Stimulated activated CD8-positive, alpha-beta memory T cell treated with anti-CD3 and anti-CD28 coated beads, Interleukin-4, amount 100 ng/mL, for 48 hours (primary cell): ENCODE measurements around the gene ZNF507.
A peak's percentile ranks its signal among the peaks of the same experiment; 100 is the strongest.

Experiments used
- DNase-seq: peaks from one replicate; pipeline ENCODE4 v3.0.0-alpha.2; 2020

Gene ZNF507

DNA sequence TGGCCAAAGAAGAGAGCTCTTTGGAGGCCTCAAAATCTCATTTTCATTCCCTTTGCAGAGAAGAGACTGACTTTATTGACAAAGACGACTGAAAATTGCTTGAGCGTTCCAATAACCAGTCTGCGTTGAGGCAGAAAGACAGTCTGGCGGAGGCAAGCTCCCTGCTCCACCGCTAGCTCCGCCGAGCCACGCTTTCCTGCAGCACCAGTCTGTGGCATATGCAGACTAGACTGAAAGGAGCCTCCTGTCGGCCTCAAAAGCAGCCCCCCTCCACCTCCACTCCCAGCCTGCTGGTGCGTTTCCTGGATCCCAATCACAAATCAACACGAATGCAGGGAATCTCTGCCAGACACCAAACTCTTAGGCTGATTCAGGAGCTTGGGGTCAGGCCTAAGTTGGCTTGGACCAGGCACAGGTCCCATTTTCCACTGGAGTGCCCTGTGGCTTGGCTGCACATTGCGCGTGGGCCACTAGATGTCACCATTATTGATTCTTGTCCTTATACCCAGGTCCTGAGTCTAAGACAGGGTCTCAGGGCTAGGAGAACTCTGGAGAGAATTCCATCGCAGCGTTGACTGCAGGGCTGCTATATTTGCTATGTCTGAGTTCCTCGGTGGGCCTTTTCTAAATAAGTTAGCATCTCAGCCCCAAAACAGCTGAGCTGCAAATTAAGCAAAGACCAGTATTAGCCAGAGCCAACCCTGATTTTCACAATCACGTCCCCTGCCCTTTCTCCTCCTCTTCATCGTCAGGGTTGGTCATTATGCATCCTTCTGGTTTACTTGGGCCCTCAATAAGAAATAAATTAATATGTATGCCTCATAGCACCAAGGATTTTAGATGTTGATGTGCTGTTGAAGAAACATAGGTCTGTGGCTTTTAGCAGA, 5.2 kb upstream of the ZNF507 start:
- peak; percentile 68 for DNase-seq

GRCh38 chr19:32342695-32343094, 2.7 kb upstream of the ZNF507 start:
- no peak for DNase-seq

GRCh38 chr19:32343550-32344262, 1.7 kb upstream of the ZNF507 start:
- DNase-seq = no peak

GRCh38 chr19:32346901-32347300, 1.5 kb downstream of the ZNF507 start:
- no peak for DNase-seq

- DNase-seq = no peak
Observed at GRCh38 chr19:32347573-32347972, 2.2 kb downstream of the ZNF507 start.

DNA sequence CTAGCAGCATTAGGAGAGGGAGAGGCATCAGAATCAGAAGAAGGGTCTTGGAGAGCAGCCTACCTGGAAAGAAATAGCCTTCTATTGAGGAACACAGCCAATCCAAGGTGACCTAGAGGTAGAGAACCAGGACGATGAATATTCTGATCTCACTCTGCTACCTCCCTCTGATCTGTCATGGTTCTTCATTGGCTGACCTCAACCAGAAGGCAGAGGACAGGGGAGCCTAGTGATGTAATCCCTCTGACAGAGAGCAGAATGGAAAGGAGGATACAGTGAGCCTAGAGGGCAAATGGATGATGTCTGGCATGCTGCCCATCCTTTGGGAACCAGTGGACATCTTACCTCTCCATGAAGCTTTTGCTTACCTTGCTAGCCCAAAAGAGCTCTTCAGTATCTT, 3.6 kb downstream of the ZNF507 start:
- no peak for DNase-seq

DNA sequence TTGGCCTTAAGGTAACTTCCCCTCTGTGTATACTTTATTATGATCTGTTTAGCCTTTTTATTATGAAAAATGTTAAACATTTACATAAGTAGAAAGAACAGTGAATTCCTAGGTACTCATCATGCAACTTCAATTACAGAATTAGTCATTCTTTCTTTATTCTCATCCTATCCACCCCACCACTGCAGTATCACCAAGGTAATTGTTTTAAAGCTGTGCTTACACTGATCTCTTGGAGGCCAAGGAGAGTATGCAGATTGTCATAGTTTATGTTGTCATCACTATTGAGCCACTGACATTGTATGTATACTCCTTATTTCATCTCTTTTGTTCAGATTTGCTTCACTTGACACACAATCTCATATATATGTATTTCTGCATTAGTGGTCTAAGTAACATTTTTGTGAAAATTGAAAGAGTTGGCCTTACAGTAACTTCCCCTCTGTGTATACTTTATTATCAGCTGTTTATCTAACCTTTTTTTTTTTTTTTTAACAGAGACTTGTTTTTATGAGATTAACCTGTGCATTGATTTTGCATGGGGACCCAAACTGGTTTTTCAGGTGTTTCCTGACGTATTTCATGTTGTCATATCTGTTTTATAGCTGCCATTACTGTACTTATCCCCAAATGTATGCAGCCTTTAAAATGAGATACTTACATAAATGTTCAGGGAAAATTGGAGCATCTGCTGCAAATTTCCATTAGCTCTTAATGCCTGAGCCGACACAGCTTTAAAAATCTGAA, 4.5 kb downstream of the ZNF507 start:
- no peak for DNase-seq

DNA sequence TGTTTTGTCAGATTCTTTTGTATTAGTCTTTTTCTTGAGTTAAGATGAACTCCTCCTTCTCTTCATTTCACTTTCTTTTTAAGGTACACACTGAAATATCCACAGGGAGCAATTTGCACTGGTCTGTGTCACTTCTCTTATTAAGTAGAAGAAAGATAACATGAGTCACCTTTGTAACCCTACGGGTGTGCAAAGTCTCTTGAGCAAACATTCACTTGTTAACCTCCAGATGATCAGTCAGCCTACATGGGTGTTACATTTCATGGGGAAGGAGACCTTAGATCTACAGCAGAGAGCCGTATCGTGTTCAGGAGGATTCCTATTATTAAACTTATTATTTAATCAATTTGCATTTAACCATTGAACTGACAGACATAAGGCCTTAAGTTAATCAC, 5.1 kb downstream of the ZNF507 start:
- DNase-seq = no peak

GRCh38 chr19:32350987-32351348, 5.6 kb downstream of the ZNF507 start:
- DNase-seq = no peak

- no peak for DNase-seq
Observed at GRCh38 chr19:32352241-32352630, 6.8 kb downstream of the ZNF507 start.

DNA sequence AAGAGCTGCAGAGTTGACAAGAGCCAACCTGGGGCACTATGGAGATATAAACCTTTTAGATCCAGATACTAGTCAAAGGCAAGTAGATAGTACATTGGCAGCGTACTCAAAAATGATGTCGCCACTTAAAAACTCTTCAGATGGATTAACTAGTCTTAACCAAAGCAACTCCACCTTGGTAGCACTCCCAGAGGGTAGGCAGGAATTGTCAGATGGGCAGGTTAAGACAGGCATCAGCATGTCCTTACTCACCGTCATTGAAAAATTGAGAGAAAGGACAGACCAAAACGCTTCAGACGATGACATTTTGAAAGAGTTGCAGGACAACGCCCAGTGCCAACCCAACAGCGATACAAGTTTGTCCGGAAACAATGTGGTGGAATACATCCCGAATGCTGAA, 8.9 kb downstream of the ZNF507 start:
- DNase-seq = no peak

- DNase-seq = no peak
Observed at GRCh38 chr19:32355309-32355708, 9.9 kb downstream of the ZNF507 start.

- DNase-seq = no peak
Observed at GRCh38 chr19:32357720-32358119, 12.3 kb downstream of the ZNF507 start.

DNA sequence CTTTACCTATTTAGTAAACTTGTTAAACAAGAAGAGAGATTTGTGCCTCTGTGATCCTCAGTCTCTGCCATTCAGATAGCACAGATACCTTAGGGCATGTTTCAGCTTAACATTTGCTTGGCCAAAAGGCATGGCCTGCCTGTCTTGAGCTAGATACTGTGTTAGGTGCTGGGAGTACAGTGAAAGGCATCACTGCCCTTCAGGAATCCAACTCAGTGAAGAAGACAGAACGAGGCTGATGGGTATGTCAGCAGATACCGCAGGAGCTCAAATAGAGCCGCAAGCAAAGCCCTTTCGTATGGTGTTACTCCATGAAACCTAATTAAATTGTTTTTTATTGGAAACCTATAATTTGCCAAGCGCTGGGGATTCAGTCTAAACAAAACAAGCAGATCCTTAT, 12.9 kb downstream of the ZNF507 start:
- DNase-seq = no peak

DNA sequence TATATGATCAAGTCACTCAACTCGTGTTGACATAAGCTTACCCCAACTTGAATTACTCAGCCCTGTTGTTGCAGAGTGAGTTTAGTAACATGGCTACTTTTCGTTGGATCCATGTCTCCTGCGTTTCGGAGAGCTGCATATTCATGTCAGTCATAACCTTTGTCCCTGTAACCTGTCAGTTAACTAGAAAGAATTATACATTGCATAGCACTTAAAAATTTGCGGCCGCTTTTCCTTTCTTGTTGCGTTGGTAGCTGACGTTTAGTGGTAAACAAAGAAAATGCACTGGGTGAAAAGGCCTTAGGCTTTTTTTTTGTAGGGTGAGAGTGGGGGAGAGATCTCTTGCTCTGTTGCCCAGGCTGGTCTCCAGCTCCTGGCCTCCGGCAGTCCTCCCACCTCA, 14.2 kb downstream of the ZNF507 start:
- DNase-seq = no peak

GRCh38 chr19:32361574-32362317, 16.3 kb downstream of the ZNF507 start:
- DNase-seq = no peak

- DNase-seq = no peak
Observed at GRCh38 chr19:32362318-32362691, 16.9 kb downstream of the ZNF507 start.

DNA sequence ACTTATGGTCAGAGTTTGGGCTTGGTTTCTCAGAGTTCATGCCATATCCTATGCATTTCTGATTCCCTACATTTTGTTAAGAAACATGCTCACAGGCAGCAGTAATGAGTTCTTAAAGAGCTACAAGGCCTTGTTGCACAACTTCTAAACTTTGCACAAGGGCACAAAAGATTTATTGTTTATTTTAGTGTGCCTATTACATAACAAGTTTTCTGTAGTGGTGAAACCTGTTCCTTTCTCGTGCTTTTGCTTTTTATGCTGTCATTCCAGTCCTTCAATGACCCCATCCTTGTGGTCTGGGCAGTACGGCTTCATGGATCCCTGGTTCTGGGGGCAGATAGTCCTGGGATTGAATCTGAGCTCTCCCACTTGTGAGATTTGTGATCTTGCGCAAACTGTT, 17.8 kb downstream of the ZNF507 start:
- no peak for DNase-seq

DNA sequence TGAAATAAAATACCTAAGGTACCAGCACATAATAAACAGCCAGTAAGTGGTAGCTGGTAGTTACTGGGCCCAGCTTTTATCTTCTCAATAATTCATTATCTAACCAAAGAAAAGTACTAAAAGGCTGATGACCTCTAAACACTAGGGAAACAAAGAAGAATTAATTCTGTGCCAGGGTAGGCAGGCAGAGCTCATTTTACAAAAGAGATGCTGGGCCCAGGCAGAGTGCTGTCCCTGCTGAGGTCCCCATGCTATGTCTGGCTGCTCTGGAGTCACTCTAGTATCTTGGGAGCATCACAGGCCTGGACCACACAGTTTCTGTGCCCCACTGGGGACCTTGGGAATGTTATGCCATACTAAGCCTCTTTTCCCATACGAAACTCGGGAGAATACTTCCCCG, 18.2 kb downstream of the ZNF507 start:
- no peak for DNase-seq

GRCh38 chr19:32364040-32364439, 18.6 kb downstream of the ZNF507 start:
- DNase-seq = no peak

DNA sequence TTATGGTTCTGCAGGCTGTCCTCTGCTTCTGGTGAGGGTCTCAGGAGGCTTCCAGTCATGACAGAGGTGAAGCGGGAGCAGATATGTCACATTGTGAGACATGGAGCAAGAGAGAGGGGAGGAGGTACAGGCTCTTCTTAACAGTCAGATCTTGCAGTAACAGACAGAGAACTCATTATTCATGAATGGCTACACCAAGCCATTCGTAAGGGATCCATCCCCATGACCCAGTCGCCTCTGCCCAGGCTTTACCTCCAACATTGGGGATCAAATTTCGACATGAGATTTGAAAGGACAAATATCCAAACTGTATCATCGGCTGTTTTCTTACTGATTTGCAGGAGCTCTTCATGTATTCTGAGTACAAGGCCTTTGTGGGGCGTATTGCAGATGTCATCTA, 21.7 kb downstream of the ZNF507 start:
- DNase-seq = no peak

GRCh38 chr19:32367948-32368536, 22.6 kb downstream of the ZNF507 start:
- DNase-seq = no peak

DNA sequence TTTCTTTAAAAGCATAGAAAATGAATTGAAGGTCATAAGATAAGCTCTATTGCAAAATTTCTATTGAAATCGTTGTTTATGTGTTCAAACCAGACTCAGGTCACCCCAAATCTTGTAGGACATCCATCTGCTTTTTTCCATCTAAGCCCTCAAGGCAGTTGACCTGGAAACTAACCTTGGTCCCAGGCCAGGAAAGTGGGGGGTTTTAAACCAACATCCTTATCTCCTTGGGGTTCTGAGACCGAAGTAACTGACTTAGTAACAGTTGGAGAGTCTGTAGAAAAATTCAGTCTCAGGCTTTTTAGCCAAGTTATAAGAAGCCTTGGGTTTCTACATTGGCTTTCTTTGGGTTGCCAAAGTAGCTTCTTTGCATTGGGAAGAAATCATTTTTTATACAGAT, 23.4 kb downstream of the ZNF507 start:
- DNase-seq = no peak
